Measurements from ENCODE around the gene COLEC12.

GRCh38 chr18:294566-294965 is 205.9 kb downstream of the COLEC12 start:
- TF ChIP-seq EZH2 (IDR thresholded peaks at IDR 0.05): no peak
- no peak for TF ChIP-seq POLR2AphosphoS5 (IDR thresholded peaks at IDR 0.05; ENCODE audit: borderline replicate concordance, low read depth, low read length)
